ENCODE data around the gene MACROD1.

MACROD1 gene

GRCh38 chr11:64165842-64166635 is at the start of gene MACROD1:
TSS of gene MACROD1 (minus strand) at chr11:64166113. CDS start at chr11:64165994, 119 bp downstream.
- in situ Hi-C loops (cut with HindIII; ENCODE audit: low sequenced_read_pairs): no loop called here

GRCh38 chr11:64211181-64211872 is 45.4 kb upstream of the MACROD1 start:
- in situ Hi-C loops (cut with HindIII; ENCODE audit: low sequenced_read_pairs): loop anchor here (5.0 kb wide), 1 partner anchor 49 kb away; no protein-coding TSS in a partner anchor

- in situ Hi-C loops (cut with HindIII; ENCODE audit: low sequenced_read_pairs): loop anchor here (5.0 kb wide), 1 partner anchor 48 kb away; no protein-coding TSS in a partner anchor
Observed at GRCh38 chr11:64210301-64211020, 44.5 kb upstream of the MACROD1 start.

- in situ Hi-C loops (cut with HindIII; ENCODE audit: low sequenced_read_pairs): loop anchor here (5.0 kb wide), 1 partner anchor 53 kb away; no protein-coding TSS in a partner anchor
Observed at GRCh38 chr11:64209563-64209843, 43.6 kb upstream of the MACROD1 start.

GRCh38 chr11:64208796-64209562 is 43.1 kb upstream of the MACROD1 start:
- in situ Hi-C loops (cut with HindIII; ENCODE audit: low sequenced_read_pairs): loop anchor here (5.0 kb wide), 1 partner anchor 53 kb away; no protein-coding TSS in a partner anchor

GRCh38 chr11:64208086-64208795 is 42.3 kb upstream of the MACROD1 start:
- in situ Hi-C loops (cut with HindIII; ENCODE audit: low sequenced_read_pairs): loop anchor here (5.0 kb wide), 1 partner anchor 54 kb away; no protein-coding TSS in a partner anchor

GRCh38 chr11:64207256-64208085 is 41.6 kb upstream of the MACROD1 start:
- in situ Hi-C loops (cut with HindIII; ENCODE audit: low sequenced_read_pairs): loop anchor here (5.0 kb wide), 1 partner anchor 55 kb away; no protein-coding TSS in a partner anchor

- in situ Hi-C loops (cut with HindIII; ENCODE audit: low sequenced_read_pairs): loop anchor here (5.0 kb wide), 1 partner anchor 56 kb away; no protein-coding TSS in a partner anchor
Observed at GRCh38 chr11:64206457-64207255, 40.7 kb upstream of the MACROD1 start, which contains the start of gene FERMT3. TSS of gene FERMT3 (plus strand) at chr11:64206721. CDS start at chr11:64207365, 644 bp downstream.

- in situ Hi-C loops (cut with HindIII; ENCODE audit: low sequenced_read_pairs): no loop called here
Observed at GRCh38 chr11:64204464-64204989, 38.6 kb upstream of the MACROD1 start.

GRCh38 chr11:64204080-64204440 is 38.1 kb upstream of the MACROD1 start:
- in situ Hi-C loops (cut with HindIII; ENCODE audit: low sequenced_read_pairs): no loop called here

- in situ Hi-C loops (cut with HindIII; ENCODE audit: low sequenced_read_pairs): no loop called here
Observed at GRCh38 chr11:64203421-64204079, 37.6 kb upstream of the MACROD1 start.

GRCh38 chr11:64202992-64203391 is 37.1 kb upstream of the MACROD1 start:
- in situ Hi-C loops (cut with HindIII; ENCODE audit: low sequenced_read_pairs): no loop called here

- in situ Hi-C loops (cut with HindIII; ENCODE audit: low sequenced_read_pairs): no loop called here
Observed at GRCh38 chr11:64201543-64201942, 35.6 kb upstream of the MACROD1 start.

- in situ Hi-C loops (cut with HindIII; ENCODE audit: low sequenced_read_pairs): no loop called here
Observed at GRCh38 chr11:64198511-64198910, 32.6 kb upstream of the MACROD1 start.

GRCh38 chr11:64196626-64197025 is 30.7 kb upstream of the MACROD1 start:
- in situ Hi-C loops (cut with HindIII; ENCODE audit: low sequenced_read_pairs): no loop called here

- in situ Hi-C loops (cut with HindIII; ENCODE audit: low sequenced_read_pairs): no loop called here
Observed at GRCh38 chr11:64192434-64192833, 26.5 kb upstream of the MACROD1 start.

- in situ Hi-C loops (cut with HindIII; ENCODE audit: low sequenced_read_pairs): no loop called here
Observed at GRCh38 chr11:64186492-64187165, 20.7 kb upstream of the MACROD1 start.
